HUES64 (cell line): Measurements from ENCODE around the gene FRMD5.
A peak's percentile ranks its signal among the peaks of the same experiment; 100 is the strongest.
"Not testable (repeated sequence)": the region's sequence is repeated elsewhere in the genome, so short reads cannot be mapped to it uniquely, and the experiment has no call there.

Experiments
- H3K27ac ChIP-seq: 2 replicates; pipeline ENCODE4 v1.7.0; 2013; ENCODE audit warnings: low read depth, low read length, inconsistent platforms
- H3K27me3 ChIP-seq: 2 replicates; pipeline ENCODE4 v1.6.1; 2013; ENCODE audit warnings: mild to moderate bottlenecking, low read length; ENCODE audit not compliant: insufficient read depth
- H3K36me3 ChIP-seq: 2 replicates; pipeline ENCODE4 v1.6.1; 2013; ENCODE audit warnings: mild to moderate bottlenecking, low read length; ENCODE audit not compliant: insufficient read depth
- H3K4me1 ChIP-seq: 2 replicates; pipeline ENCODE4 v1.6.1; 2013; ENCODE audit warnings: mild to moderate bottlenecking, low read length, moderate library complexity; ENCODE audit not compliant: insufficient read depth
- H3K4me3 ChIP-seq: 2 replicates; pipeline ENCODE4 v1.5.1; 2013; ENCODE audit warnings: mild to moderate bottlenecking, low read length, moderate library complexity
- H3K9ac ChIP-seq: 2 replicates; pipeline ENCODE4 v1.6.1; 2013; ENCODE audit warnings: mild to moderate bottlenecking, low read depth, low read length
- H3K9me3 ChIP-seq: 2 replicates; pipeline ENCODE4 v1.6.1; 2013; ENCODE audit warnings: low read depth, low read length; ENCODE audit not compliant: insufficient read depth
- WGBS: fragments of 150-250, 120-280 bp; methylation state at CpG from one replicate; pipeline ENCODE4 v1.1.7; 2013; ENCODE audit warnings: missing lambda C conversion rate; 5-methylcytosine and 5-hydroxymethylcytosine counted together

The FRMD5 gene

DNA sequence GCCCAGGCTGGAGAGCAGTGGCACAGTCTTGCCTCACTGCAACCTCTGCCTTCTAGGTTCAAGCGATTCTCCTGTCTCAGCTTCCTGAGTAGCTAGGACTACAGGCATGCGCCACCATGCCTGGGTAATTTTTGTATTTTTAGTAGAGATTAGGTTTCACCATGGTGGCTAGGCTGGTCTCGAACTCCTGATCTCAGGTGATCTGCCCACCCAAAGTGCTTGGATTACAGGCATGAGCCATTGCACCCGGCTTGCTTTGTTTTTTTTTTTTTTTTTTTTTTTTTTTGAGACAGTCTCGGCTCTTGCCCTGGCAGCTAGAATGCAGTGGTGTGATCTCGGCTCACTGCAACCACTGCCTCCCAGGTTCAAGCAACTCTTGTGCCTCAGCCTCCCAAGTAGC lies 362.6 kb downstream of the FRMD5 start:
- not testable (repeated sequence) for H3K4me1 ChIP-seq, H3K9me3 ChIP-seq, H3K4me3 ChIP-seq, H3K27ac ChIP-seq, H3K9ac ChIP-seq, H3K27me3 ChIP-seq
- 94% methylated on average over 6 of the region's 6 CpGs for WGBS
- peaks cover 49% of the 10 kb centered on the region for H3K36me3 ChIP-seq

DNA sequence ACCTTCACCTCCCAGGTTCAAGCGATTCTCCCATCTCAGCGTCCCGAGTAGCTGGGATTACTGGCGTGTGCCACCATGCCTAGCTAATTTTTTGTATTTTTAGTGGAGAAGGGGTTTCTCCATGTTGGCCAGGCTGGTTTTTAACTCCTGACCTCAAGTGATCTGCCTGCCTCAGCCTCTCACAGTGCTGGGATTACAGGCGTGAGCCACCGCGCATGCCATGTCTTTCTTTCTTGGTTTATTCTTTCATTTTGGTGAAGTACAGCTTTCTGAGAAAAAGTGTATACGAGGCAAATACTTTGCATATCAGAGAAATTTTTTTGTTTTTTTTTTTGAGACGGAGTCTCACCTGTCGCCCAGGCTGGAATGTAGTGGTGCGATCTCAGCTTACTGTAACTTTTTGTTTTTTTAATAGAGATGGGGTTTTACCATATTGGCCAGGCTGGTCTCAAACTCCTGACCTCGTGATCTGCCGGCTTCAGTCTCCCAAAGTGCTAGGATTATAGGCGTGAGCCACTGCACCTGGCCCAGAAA lies 363.5 kb downstream of the FRMD5 start:
- not testable (repeated sequence) for H3K27ac ChIP-seq, H3K9ac ChIP-seq, H3K27me3 ChIP-seq, H3K9me3 ChIP-seq, H3K4me3 ChIP-seq, H3K4me1 ChIP-seq
- 94% methylated on average over 14 of the region's 14 CpGs for WGBS
- peaks cover 41% of the 10 kb centered on the region for H3K36me3 ChIP-seq

DNA sequence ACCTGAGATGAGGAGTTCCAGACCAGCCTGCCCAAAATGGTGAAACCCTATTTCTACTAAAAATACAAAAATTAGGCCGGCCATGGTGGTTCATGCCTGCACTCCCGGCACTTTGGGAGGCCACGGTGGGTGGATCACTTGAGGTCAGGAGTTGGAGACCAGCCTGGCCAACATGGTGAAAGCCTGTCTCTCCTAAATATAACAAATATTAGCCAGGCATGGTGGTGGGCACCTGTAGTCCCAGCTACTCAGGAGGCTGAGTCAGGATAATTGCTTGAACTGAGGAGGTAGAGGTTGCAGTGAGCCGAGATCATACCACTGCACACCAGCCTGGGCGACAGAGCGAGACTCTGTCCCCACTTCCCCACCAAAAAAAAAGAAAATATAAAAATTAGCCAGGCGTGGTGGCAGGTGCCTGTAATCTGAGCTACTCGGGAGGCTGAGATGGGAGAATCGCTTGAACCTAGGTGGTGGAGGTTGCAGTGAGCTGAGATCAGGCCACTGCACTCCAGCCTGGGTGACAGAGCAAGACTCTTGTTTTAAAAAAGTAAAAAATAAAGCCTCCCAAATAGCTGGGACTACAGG lies 364.3 kb downstream of the FRMD5 start:
- not testable (repeated sequence) for H3K27me3 ChIP-seq, H3K9ac ChIP-seq, H3K27ac ChIP-seq, H3K9me3 ChIP-seq, H3K4me3 ChIP-seq, H3K4me1 ChIP-seq
- H3K36me3 ChIP-seq, result peaks cover 33% of the 10 kb centered on the region
- 97% methylated on average over 6 of the region's 9 CpGs for WGBS

DNA sequence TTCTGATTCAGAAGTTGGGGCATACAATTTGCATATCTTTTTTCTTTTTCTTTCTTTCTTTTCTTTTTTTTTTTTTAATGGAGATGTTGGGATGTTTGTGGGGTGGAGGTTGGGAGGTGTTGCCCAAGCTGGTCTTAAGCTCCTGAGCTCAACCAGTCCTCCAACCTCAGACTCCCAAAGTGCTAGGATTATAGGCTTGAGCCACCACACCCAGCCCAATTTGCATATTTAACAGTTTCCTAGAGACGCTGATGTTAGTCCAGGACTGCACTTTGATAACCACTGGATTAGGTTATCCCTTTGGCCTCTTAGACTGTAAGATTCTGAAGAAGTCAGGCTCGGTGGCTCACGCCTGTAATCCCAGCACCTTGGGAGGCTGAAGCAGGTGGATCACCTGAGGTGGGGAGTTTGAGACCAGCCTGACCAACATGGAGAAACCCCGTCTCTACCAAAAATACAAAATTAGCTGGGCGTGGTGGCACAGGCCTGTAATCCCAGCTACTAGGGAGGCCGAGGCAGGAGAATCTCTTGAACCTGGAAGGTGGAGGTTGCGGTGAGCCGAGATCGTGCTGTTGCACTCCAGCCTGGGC lies 365.0 kb downstream of the FRMD5 start:
- 93% methylated on average over 9 of the region's 9 CpGs for WGBS
- not testable (repeated sequence) for H3K4me3 ChIP-seq, H3K9me3 ChIP-seq, H3K9ac ChIP-seq, H3K4me1 ChIP-seq, H3K27ac ChIP-seq, H3K27me3 ChIP-seq
- peaks cover 27% of the 10 kb centered on the region for H3K36me3 ChIP-seq

DNA sequence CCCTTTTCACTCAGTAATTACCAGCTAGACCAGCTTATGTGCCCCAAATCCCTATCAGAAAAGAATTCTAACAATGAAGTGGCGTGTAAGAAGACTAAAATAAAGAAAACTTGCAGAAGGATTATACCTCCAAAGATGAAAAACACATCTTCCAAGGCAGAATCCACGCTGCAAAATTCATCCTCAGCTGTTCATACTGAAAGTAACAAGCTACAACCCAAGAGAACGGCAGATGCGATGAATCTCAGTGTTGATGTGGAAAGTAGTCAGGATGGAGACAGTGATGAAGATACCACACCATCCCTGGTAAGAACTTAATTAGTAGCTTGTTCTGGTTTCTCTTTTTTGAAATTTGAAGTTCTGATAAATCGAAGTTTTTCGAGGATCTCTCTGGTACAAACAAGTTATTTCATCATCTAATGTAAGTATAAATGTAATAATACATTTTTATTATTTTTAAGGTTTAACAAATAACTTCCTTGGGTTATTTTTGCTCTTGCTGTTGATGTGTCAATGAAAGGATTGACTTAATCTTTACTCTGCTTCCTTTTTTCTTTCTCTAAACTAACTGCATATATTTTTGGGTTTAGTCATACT lies 366.9 kb downstream of the FRMD5 start:
- Histone ChIP-seq H3K27me3 (peaks cover 8% of the 10 kb centered on the region; the same call in 1 of the 2 replicates), H3K36me3 (peaks cover 15% of the 10 kb centered on the region), H3K9me3 (peaks cover 5% of the 10 kb centered on the region; the same call in 1 of the 2 replicates), H3K27ac (no peak overlapping the region), H3K9ac (no peak overlapping the region; the same call in 1 of the 2 replicates), H3K4me1 (no peaks in the 10 kb centered on the region; the same call in 1 of the 2 replicates), H3K4me3 (peak overlapping the region; percentile 76)
- WGBS, result 94% methylated on average over 4 of the region's 6 CpGs

DNA sequence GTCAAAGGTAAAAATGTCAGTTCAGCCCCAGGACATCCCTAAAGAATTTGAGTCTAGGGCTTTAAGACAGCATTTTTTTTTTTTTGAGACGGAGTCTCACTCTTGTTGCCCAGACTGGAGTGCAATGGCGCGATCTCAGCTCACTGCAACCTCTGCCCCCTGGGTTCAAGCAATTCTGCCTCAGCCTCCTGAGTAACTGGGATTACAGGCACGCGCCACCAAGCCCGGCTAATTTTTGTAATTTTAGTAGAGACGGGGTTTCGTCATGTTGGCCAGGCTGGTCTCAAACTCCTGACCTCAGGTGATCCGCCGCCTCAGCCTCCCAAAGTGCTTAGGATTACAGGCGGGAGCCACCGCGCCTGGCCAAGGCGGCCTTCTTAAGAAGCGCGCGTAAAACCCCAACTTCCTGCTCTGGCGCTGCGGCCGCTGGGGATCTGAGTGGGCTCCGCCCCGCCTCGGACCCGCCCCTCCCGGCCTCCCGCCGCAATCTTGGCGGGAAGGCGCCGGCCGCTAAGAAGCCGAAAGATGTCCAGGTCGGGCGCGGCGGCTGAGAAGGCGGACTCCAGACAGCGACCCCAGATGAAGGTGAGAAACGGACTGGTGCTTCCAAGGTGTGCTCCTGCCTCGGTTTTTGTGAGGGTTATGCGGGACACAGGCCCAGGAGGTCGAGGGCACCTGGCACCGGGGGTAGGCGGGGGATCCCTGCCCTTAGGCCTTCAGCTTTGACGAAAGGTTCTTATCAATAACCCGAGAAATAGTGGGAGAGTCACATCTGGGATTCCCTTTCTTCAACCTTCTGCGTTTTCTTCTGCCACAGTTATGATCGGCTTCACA lies 368.3 kb downstream of the FRMD5 start, which contains the start of gene WDR76:
Gene WDR76 (plus strand): TSS at position 495 of the 834 bp plus-strand sequence. CDS start 31 bp downstream, at position 526.
- Histone ChIP-seq H3K4me1 (no peaks in the 10 kb centered on the region; the same call in 1 of the 2 replicates), H3K36me3 (peaks cover 20% of the 10 kb centered on the region), H3K27me3 (peaks cover 8% of the 10 kb centered on the region; the same call in 1 of the 2 replicates), H3K4me3 (peak within 1 kb of the TSS; percentile 76), H3K27ac (peak within 1 kb of the TSS; percentile 67), H3K9me3 (peaks cover 5% of the 10 kb centered on the region; the same call in 1 of the 2 replicates), H3K9ac (peak within 1 kb of the TSS; percentile 83)
- 14% methylated on average over 48 of the region's 48 CpGs for WGBS

DNA sequence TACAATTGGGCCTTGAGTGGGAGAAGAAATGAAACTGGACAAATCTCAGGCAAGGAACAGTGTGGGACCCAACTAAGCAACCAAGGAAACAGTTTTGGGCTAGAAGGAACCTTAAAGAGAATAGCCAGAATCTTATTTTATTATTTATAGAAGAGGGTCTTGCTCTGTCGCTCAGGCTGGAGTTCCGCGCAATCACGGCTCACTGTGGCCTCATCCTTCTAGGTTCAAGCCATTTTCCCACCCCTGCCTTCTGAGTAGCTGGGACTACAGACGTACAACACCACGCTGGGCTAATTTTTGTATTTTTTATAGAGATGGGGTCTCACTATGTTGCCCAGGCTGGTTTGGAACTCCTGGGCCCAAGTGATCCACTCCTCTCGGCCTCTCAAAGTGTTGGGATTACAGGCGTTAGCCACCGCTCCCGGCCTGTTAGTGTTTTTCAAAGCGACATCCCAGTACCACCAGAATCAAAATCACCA lies 369.0 kb downstream of the FRMD5 start:
- H3K9ac ChIP-seq, result no peak overlapping the region
- H3K36me3 ChIP-seq, result peaks cover 25% of the 10 kb centered on the region
- 97% methylated on average over 11 of the region's 11 CpGs for WGBS
- H3K4me3 ChIP-seq, result peak overlapping the region; percentile 76
- H3K27me3 ChIP-seq, result peaks cover 8% of the 10 kb centered on the region; the same call in 1 of the 2 replicates
- H3K4me1 ChIP-seq, result no peaks in the 10 kb centered on the region; the same call in 1 of the 2 replicates
- peaks cover 5% of the 10 kb centered on the region; the same call in 1 of the 2 replicates for H3K9me3 ChIP-seq
- H3K27ac ChIP-seq, result no peak overlapping the region

DNA sequence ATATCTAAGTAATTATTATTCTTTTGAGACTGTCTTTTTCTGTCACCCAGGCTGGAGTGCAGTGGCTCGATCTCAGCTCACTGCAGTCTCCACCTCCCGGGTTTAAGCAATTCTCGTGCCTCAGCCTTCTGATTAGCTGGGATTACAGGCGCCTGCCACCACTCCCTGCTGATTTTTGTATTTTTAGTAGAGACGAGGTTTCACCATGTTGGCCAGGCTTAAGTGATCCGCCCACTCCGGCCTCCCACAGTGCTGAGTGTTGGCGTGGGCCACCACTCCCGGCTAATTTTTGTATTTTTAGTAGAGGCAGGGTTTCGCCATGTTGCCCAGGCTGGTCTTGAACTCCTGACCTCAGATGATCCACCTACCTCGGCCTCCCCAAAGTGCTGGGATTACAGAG lies 369.8 kb downstream of the FRMD5 start:
- WGBS, result 94% methylated on average over 11 of the region's 11 CpGs
- H3K27me3 ChIP-seq, H3K9me3 ChIP-seq, H3K27ac ChIP-seq, H3K4me1 ChIP-seq, H3K9ac ChIP-seq, H3K4me3 ChIP-seq: not testable (repeated sequence)
- H3K36me3 ChIP-seq, result peaks cover 30% of the 10 kb centered on the region

DNA sequence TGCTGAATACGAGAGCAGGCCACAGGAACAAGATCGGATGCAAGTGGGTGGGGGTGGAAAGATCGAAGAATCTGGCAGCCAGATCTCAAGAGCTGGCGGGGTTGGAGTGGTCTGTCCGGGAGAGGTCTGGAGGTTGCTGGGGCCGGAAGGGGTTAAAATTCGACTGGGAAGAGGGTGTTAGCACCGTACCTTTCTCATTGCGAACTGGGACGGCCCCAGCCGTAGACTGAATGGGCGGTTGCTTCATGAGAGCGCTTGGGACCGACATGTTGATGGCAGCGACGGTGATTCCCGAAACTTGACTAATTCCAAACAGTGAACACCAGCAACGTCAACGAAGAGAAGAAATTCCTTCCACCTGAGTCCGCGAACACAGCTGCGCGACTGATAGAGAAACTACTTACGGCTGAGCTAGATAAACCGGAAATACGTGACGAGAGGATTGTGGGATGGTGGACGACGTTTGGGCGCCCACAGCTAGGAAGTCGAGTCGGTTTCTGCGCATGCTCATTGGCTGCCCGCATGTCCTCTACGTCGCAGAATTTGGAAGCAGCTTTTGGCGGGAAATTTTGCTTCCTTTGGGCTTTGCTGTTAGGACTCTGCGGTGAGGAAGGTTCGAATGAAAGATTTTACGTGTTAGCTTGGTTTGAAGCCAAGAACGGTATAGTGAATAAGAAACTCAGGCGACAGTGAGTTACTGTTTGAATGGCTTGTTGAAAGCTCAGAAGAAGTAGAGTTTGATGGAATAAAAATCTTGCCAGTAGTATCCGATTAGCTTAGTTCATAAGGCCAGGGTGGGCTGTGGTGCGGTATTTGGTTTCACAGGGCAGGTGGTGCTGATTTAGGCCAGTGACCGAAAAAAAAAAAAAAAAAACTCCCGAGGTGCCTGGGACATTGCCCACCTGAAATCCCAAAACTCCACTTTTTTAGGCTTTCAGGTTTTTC lies 370.5 kb downstream of the FRMD5 start, which contains the start of gene MFAP1:
Gene MFAP1 (minus strand): TSS at position 389 of the 945 bp plus-strand sequence. CDS start 121 bp downstream, at position 268.
- 11% methylated on average over 46 of the region's 46 CpGs for WGBS
- peak within 1 kb of the TSS; percentile 82 for H3K4me3 ChIP-seq
- H3K27me3 ChIP-seq, result peaks cover 8% of the 10 kb centered on the region; the same call in 1 of the 2 replicates
- H3K9ac ChIP-seq, result peak within 1 kb of the TSS; percentile 83
- H3K4me1 ChIP-seq, result no peaks in the 10 kb centered on the region; the same call in 1 of the 2 replicates
- H3K9me3 ChIP-seq, result peaks cover 5% of the 10 kb centered on the region; the same call in 1 of the 2 replicates
- H3K36me3 ChIP-seq, result peaks cover 27% of the 10 kb centered on the region
- peak within 1 kb of the TSS; percentile 84 for H3K27ac ChIP-seq

DNA sequence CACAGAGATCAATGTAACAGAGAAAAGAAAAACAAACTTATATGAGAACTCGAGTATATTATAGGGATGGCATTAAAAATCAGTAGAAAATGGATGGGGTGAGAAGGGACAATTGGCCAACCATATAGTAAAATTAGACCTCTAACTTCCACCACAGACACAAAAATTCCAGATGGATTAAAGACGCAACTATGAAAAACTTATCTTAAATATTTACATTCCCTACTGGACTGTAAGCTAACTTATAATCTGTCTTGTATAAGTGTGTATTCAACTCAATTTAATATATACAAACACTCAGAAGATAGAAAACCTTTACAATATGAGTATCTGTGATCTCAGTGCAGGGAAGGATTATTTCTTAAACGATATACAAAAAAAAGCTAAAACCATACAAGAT lies 373.6 kb downstream of the FRMD5 start:
- Histone ChIP-seq H3K9me3 (peaks cover 5% of the 10 kb centered on the region; the same call in 1 of the 2 replicates), H3K9ac (no peak overlapping the region), H3K27ac (no peak overlapping the region), H3K4me3 (no peak overlapping the region), H3K36me3 (peaks cover 30% of the 10 kb centered on the region), H3K27me3 (peaks cover 8% of the 10 kb centered on the region; the same call in 1 of the 2 replicates), H3K4me1 (no peaks in the 10 kb centered on the region; the same call in 1 of the 2 replicates)
- WGBS, result 100% methylated on average over 1 of the region's 3 CpGs
